Transverse colon (tissue), 3 donors: ENCODE results near the gene TM2D1.

Experiments
- EP300 ChIP-seq: sonication (generic); formaldehyde crosslinking; IDR thresholded peaks from one replicate; pipeline ENCODE4 v1.6.1; 2017; ENCODE audit warnings: antibody characterized with exemption, low read depth
- TF ChIP-seq, protein P1 (sequence below), 5 experiments: fragments of 200-600 bp in 3 of 5; fragments of 450-650 bp in 2 of 5; sonication (generic) in 3 of 5; IDR thresholded peaks; 1 replicate in 2 of 5; 2 replicates in 3 of 5; pipeline ENCODE4 v1.5.1; 2016 to 2017; ENCODE audit warnings: antibody characterized with exemption in 5 of 5, inconsistent platforms in 3 of 5, mild to moderate bottlenecking in 2 of 5, moderate library complexity in 1 of 5

GRCh38 chr1:61659061-61659460 is 65.9 kb downstream of the TM2D1 start:
- TF ChIP-seq EP300: no peak
- TF ChIP-seq, protein P1, sequence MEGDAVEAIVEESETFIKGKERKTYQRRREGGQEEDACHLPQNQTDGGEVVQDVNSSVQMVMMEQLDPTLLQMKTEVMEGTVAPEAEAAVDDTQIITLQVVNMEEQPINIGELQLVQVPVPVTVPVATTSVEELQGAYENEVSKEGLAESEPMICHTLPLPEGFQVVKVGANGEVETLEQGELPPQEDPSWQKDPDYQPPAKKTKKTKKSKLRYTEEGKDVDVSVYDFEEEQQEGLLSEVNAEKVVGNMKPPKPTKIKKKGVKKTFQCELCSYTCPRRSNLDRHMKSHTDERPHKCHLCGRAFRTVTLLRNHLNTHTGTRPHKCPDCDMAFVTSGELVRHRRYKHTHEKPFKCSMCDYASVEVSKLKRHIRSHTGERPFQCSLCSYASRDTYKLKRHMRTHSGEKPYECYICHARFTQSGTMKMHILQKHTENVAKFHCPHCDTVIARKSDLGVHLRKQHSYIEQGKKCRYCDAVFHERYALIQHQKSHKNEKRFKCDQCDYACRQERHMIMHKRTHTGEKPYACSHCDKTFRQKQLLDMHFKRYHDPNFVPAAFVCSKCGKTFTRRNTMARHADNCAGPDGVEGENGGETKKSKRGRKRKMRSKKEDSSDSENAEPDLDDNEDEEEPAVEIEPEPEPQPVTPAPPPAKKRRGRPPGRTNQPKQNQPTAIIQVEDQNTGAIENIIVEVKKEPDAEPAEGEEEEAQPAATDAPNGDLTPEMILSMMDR (IDR thresholded peaks at IDR 0.05): no peak
